Stimulated activated CD4-positive, alpha-beta T cell treated with anti-CD3 and anti-CD28 coated beads, Interleukin-12 subunit alpha, Interleukin-12 subunit beta, amount 100 ng/mL, for 48 hours (primary cell): ENCODE results near the gene AOPEP.
A peak's percentile ranks its signal among the peaks of the same experiment; 100 is the strongest.
"Not testable (repeated sequence)": the region's sequence is repeated elsewhere in the genome, so short reads cannot be mapped to it uniquely, and the experiment has no call there.

Experiments
- DNase-seq, 3 donors: peaks; one replicate each; pipeline ENCODE4 v3.0.0-alpha.2; 2020; ENCODE audit warnings: low read depth in 2 of 3, low spot score in 1 of 3

The AOPEP gene

DNA sequence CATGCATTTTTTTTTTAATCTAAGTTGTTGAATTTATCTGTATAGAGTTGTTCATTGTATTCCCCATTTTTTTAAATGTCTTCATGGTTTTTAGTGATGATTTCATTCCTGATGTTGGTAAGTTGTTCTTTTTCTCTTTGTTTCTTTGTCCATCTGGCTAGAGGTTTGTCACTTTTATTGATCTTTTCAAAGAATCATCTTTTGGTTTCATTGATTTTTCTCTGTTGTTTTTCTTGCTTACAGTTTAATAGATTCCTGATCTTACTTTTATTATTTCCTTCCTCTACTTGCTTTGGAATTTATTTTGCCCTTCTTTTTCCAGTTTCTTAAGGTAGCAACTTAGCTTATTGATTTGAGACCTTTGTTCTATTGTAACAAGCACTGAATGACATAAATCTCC, 114.2 kb downstream of the AOPEP start:
- no peak for DNase-seq

DNA sequence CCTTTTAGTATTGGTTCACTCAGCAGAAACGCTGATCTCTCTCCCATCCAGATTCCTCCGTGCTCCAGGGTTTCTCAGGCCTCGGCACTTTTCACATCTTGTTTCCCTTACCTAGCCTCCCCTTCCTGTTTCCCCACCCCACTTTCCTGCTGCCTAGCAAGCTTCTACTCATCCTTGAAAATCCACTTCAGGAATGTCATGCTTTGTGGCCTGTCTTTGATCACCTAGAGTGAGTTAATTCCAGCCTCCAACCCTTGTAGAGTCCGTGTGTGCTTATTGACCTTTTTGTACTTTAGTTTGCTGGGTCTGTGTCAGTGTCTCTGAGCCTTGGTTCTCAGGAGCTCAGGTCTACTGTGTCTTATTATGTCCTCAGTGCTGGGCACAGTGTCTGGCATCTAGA, 116.6 kb downstream of the AOPEP start:
- no peak for DNase-seq

DNA sequence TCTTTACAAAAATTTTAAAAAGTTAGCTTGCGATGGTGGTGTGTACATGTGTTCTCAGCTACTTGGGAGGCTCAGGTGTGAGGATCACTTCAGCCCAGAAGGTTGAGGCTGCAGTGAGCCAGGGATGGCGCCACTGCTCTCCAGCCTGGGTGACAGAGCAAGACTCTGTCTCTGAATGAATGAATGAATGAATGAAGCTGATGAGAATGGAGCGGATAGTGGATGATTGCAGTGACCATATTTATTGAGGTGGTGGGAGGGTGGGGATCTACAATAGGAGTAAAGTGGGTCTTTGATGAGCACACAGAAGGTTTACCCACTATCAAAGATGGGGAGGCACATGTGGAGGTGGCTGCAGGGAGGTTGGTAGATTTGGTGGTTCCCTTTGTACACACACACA, 120.2 kb downstream of the AOPEP start:
- DNase-seq = no peak

DNA sequence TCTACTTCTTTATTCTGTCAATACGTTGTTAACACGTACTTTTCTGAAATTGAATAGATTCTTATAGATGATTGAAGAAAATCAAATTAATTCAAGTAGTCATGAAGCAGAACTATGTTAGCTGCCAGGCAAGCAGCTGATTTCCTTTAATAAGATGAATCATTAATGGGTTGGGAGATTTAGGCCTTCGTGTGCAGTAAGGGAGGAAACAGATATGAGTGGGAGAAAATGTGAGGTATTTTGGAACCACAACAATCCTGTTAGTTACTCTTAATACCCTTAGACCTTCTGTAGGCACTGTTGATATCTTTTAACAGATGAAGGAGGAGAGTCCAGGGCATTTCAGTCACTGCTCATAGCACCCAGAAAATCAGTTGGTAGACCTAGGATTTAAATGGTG, 121.0 kb downstream of the AOPEP start:
- no peak for DNase-seq

DNA sequence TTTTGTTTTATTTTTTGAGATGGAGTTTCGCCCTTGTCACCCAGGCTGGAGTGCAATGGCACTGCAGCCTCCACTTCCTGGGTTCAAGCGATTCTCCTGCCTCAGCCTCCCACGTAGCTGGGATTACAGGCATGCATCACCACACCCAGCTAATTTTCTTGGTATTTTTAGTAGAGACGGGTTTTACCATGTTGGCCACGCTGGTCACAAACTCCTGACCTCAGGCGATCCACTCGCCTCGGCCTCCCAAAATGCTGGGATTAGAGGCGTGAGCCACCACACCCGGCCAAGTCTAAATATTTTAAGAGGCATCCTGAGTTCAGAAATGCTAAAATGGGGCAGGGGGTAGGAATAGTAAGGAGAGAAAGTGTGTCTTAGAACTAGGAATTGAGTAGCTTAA, 122.3 kb downstream of the AOPEP start:
- not testable (repeated sequence) for DNase-seq

DNA sequence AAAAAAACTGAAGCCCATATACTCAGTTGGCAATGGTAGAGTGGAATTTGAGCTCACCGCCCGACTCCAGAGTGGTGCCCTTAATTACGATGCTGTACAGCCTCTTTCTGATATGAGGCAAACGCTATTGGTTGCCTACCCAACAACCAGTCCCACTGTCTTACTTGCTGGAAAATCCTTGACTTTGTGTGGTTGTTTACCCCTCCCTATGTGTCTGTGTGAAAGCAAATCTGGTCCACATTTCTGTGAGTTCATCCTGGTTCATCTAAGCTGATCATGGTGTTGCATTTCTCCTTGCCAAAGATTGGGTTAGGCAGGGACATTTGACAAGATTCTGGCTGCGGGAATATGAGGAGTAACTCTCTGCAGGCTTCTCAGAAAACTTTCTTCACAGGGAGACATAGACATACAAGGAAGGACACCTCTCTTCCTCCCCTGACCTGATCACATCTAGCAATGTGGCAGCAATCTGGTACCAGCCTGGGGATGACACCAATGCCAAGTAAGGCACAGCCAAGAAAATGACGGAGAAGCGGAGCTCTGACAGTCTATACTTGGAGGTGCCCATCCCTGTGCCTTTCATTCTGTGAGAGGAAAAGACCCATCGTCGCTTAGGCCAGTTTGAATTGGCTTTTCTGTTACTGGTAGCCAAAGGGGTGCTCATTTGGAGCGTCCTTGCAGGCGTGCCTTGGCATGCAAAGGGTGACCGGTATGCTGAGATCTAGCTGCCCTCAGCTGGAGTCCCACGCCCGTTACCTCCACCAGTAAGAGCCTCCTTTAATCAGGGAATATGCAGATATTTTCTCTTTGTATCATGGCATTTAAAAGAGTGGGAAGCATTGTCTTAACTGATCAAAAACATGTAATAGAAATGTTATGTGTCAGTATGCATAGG, 124.3 kb downstream of the AOPEP start:
- DNase-seq = no peak

DNA sequence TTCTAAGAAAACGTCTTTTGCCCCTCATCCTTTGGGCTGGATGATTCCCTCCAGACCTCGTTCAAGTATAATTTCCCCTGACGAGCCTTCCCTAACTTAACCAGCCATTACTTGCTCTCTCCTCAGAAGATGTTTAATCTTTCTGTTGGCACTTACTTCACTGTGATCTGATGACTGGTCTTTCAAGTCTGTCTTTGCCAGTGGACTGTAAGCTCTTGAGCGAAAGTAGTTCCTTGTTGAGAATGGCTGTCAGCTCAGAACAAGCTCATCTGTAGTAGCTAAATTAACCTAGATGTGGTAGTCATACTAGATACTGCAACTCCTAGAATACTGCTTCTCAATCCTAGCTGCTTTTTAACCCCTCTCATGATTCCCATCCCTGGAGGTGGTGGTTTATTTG, 125.0 kb downstream of the AOPEP start:
- no peak for DNase-seq

DNA sequence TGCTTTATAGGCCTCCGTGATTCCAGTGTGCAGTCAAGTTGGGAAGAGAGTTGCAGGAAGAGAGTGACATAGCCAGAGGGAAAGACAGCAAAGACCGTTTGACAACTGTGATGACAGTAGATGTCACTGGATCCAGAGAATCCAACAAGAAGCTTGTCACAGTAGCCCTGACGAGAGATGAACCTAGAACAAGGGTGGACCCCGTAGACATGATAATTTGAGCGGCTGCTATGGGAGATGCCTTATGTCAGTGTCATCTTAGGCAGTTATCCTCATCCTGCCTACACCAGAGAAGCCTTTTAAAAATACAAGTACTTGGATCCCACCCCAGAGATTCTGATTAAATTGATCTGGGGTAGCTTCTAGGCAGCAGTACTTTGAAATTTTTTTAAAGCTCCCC, 125.4 kb downstream of the AOPEP start:
- no peak for DNase-seq

DNA sequence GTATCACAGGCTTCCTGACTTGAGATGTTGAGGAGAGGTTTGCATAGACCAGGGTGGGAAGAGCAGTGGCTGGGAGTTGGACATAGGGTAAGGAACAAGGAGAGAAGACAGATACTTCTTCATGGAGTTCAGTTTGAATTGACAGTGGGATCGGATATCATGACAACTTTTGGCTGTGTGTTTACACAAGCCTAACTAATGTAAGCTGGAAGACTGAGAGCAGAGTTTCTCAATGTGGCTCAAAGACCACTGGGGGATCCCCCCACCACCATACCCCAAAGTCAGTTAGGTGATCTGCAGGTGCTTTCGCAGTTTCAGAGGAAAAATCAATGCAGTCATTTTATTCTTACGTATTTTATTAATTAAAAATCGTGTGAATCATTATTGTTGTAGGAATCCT, 125.9 kb downstream of the AOPEP start:
- DNase-seq = no peak

DNA sequence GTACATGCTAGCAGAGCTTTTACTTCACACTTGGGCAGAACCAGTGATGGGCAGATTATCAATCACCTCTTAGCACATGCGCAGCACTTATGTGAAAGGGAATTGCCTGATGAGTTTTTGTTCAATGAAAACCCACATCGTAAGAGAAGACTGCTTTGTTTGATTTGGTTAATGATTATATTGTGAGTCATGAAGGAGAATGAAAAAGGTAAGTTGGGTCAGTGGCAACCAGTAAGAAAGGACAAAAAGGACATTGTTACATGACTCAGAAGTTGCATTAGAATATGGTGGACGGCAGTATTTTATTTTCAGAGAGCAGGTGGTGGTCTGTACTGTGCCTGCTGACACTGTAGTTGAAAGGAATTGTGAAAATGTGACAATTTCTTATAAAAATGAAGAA, 127.4 kb downstream of the AOPEP start:
- DNase-seq = no peak

DNA sequence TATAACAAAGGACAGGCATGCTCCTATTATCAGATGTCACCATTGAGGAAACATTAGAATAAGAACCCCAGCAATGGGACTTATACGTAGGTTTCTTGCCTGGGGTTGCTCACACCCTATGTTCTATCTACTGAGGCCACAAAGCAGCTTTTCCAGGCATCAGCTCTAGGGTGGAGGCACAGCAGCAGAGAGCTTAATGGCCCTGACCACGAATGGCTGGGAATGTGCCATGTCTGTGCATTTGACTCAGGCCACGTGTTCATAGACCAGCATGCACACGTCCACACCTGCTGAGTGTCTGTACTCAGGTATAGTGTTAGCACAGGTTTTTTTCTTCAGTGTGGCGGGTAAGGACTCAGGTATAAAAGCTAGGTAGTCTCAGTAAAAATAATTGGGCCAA, 129.4 kb downstream of the AOPEP start:
- DNase-seq = no peak

DNA sequence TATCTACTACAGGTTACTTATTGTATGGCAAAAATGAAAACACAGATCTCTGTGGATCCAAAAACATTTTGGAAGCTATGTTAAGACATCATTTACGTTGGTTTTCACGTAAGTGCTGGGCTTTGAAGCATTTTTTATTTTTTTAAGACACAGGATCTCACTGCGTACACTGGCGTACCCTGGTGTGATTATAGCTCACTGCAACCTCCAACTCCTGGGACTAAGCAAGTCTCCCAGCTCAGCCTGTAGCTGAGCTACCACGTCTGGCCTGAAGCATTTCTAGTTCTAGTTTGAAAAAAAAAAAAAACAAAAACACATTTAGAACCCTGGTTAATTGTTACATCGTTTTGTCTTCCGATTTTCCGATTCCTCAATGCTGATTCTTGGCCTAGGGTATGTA, 131.3 kb downstream of the AOPEP start:
- DNase-seq = no peak

DNA sequence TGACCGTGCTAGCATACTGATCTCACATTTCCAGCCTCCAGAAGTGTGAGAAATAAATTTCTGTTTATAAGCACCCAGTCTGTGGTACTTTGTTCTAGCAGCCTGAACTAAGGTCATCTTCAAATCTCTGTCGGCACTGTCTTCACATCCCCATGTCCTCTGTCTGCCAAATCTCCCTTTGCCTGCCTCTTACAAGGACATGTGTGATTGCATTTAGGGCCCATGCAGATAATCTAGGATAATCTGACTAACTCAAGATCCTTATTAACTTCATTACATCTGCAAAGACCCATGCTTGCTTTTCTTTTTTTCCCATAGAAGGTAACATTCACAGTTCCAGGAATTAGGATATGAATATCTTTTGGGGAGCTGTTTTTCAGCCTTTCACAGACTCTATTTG, 132.7 kb downstream of the AOPEP start:
- DNase-seq = no peak

DNA sequence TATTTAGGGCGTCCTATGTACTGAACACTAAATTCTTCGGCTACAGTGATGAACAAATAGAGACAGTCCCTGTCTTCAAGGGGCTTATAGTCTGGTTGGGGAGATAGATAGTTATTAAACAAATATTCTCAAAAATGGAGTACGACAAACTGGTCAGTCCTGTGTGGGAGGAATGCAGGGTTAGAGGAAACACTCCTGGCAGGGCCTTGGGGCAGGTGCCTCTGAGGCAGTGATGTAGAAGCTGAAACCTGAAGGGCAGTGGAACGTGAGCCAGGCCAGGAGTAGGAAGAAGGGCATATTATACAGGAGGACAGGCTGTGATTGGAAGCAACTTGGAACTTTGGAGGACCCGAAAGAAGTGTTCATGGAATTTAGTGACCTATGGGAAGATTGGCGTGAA, 133.4 kb downstream of the AOPEP start:
- no peak for DNase-seq

DNA sequence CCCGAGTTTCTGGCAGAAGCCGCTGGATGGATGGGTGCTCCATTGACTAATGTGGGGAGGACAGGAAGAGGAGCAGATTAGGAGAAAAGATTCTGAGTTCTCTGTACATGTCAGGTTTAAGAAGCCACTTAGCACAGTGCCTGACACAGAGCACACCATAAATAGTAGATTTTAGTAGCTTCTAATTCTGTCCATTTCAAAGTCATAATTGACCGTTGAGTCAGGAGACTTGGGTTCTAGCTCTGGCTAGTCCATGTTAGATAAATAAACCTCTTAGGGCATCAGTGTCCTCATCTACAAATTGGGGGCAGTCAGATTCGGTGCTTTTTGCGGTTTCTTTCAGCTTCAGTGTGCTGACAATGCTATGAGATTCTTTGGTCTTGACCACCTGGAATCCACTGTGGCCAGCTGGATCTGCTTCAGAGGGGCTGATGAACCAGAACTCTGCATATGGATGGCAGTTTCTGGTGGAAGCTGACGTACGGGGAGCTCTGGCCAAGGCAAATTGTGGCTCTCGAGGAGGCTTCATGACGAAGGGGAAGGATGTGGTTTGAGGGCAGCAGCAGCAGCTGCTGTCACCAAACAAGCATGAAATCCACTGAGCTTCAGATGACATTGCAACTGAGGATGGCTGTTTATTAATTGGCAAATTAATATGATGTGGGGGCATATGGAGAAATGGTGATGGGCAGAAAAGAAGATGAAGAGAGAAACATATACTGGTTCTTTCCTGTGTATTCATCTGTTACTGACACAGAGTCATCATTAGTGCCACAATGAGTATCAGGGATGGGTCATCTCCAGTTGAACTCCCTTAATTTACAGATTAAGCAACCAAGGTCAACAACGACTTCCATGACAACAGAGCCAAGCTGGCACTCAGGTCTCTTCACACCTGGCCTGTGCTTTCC, 134.4 kb downstream of the AOPEP start:
- DNase-seq = peak; percentile 35 to 37 (median 36)

DNA sequence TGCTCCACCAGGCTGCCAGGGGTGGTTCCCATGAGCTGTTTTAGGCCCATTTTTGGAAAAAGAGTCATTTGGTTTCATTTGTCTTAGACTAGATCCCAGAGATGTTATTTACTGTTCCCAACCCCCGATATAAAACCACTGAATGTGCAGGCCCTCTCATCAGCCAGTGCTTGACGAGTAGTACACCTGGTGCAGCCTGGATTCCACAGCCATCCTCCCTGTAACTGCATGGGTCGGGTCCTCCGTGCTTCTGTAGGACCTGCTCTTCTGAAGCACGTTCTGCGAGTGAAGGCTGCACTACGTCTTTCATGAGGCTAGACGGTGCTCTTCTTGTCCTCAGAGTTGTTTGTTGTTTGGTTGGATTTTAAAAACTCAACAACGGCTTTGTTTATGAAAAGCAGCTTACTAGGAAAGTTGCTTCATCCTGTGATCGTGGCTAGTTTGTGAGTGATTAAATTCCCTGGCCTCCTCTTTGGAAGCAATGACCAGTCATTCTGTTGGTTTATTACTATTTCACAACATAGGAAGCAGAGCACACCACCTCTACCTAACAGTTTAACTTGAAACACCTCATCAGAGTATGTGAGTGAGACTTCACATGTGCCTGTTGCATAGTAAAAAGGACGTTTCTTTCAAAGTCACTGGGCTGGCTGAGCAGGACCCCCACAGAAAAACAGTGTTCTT, 135.2 kb downstream of the AOPEP start:
- DNase-seq = no peak

DNA sequence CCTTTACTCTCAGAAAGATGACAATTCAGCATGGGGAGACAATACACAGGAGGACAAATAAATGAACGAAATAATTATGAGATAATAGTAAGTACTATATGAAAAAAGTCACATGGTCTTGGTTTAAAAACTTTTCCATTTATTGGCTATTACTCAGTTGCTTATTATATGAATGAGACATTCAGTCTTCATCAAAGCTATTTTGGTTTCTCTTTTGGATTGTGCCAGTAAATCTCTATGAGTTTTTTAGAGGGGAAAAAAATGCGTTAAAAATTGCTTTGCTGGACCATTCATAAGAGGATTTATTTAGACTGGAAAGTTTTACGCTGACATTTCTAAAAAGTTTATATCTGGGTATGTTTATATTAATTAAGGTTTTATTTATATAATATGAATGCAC, 137.7 kb downstream of the AOPEP start:
- no peak for DNase-seq

DNA sequence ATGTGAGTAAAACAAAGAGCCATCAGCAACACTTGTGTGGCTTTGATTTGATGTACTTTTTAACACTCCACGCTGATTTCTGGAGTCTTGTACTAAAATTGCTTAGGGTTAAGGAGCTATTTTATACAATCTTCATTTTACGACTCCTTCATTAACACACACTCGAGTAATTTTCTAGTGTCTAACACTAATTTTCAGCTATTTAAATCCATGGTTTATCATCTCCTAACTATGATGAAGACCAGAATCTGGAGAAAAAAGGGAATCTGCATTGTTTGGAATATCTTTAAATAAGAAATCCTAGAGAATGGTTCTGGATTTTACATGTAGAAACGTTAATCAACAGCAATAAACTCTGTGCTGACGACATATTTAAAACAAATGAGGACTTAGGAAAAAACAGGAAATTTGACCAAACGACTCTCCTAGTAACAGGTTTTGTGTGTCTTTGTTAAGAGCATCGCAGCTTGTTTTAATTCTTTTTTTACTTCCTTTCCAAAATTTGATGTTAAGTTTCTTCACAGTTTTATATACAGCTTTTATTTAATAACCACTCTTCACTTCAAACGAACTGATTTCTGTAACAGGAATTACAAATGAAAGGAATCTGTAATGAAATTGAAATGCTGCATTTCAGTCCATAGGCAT, 138.5 kb downstream of the AOPEP start:
- DNase-seq = no peak

DNA sequence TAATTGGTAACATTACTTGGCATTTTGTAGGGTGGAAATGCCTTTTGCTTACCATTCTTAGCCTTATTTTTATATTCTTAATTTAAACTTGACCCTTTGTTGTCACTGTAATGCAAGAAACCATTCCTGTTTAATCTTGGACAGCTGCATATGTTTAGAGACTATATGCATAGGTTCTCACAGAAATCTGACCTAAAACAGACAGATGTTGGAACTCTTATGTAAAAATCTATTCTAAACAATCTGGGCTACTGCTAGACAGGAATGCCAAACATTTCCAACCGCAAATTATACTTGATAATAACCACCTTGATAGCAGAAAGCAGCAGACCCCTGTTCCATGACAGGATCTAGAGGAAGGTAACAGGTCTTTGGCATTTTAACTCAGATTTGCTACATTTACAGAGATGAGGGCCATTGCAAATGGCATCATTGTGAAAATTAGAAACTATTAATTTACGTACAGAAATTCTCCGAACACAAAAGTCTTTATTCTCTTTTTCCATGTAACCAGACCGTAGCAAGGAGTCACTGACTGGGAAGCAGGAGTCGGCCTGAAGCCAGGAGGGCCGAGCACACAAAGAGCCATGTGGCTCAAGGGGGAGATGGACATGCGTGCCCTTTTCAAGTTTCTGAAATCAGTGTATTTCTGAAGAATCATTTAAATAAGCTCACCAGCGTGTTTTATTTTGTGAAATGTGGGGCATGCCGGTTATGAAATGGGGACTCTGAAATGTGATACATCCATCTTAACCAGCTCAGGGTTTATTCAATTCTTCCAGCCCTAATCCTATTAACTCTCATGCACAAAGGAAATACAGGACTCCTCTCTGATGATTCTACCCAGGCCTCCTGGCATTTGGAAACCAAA, 139.3 kb downstream of the AOPEP start:
- no peak for DNase-seq

DNA sequence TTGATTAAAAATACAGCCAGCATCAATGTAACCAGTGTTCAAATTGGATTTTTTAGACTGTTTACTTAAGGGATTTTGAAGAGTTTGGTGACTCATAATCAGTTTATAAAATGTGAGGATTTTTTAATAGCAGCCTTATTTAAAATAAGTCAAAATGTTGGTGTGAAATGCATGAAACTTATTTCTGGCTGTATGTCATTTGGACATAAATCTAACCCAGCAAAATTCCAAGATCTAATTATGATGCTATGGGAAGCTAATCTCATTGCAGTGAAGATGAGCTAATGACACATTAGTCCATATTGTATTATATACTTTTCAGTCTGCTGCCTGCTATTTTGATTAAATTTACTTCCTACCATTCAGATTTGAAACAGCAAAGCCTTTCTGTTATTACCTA, 140.3 kb downstream of the AOPEP start:
- DNase-seq = no peak
